Central memory CD8-positive, alpha-beta T cell (primary cell): ENCODE measurements around the gene AARS1.
"Not testable (repeated sequence)": the region's sequence is repeated elsewhere in the genome, so short reads cannot be mapped to it uniquely, and the experiment has no call there.

Experiments
- ATAC-seq: fragments of 150-1000 bp; cut with Tn5 transposase; replicated peaks from 2 replicates; pipeline ENCODE4 v1.10.0; 2022; ENCODE audit warnings: mild to moderate bottlenecking, moderate FRiP score, moderate number of reproducible peaks; ENCODE audit not compliant: poor library complexity, severe bottlenecking; ENCODE audit errors: extremely low read depth
- DNase-seq, 2 donors: peaks; one replicate each; pipeline ENCODE4 v3.0.0; 2021; ENCODE audit warnings: low spot score in 2 of 2
- H3K27ac Mint-ChIP-seq: one replicate; pipeline ENCODE4 v1.8.0; 2022; ENCODE audit warnings: low read depth, mild to moderate bottlenecking, moderate library complexity, mixed read lengths
- H3K27me3 Mint-ChIP-seq: one replicate; pipeline ENCODE4 v1.8.0; 2022; ENCODE audit warnings: mixed read lengths
- H3K36me3 Mint-ChIP-seq: one replicate; pipeline ENCODE4 v1.8.0; 2022; ENCODE audit warnings: mild to moderate bottlenecking, moderate library complexity, mixed read lengths; ENCODE audit not compliant: insufficient read depth
- H3K4me1 Mint-ChIP-seq: one replicate; pipeline ENCODE4 v1.8.0; 2022; ENCODE audit warnings: mixed read lengths
- H3K4me3 Mint-ChIP-seq: one replicate; pipeline ENCODE4 v1.8.0; 2022; ENCODE audit warnings: mild to moderate bottlenecking, moderate library complexity, mixed read lengths
- H3K9me3 Mint-ChIP-seq: one replicate; pipeline ENCODE4 v1.8.0; 2022; ENCODE audit warnings: mixed read lengths

The AARS1 gene

GRCh38 chr16:70249697-70250096 lies 39.6 kb downstream of the AARS1 start:
- not testable (repeated sequence) for DNase-seq, H3K27me3 Mint-ChIP-seq, H3K9me3 Mint-ChIP-seq, ATAC-seq, H3K4me1 Mint-ChIP-seq, H3K27ac Mint-ChIP-seq
- Mint-ChIP-seq H3K4me3 (peak overlapping the region; percentile 74), H3K36me3 (peaks cover 22% of the 10 kb centered on the region)

DNA sequence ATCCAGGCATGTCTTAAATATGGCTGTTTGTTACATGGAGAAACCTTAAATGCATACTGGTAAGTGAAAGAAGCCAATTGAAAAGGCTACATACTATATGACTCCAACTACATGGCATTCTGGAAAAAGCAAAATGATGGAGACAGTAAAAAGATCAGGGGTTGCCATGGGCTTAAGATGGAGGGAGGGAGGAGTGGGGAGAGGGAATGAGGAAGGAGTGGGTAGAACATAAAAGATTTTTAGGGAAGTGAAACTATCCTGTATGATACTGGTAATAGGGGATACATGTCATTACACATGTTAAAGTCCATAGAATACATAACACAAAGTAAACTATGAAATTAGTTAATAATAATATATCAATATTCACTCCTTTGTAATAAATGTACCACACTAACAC lies 50.5 kb downstream of the AARS1 start:
- Mint-ChIP-seq H3K27ac (peak overlapping the region; percentile 50), H3K36me3 (peaks cover 43% of the 10 kb centered on the region)
- ATAC-seq, H3K4me3 Mint-ChIP-seq, H3K4me1 Mint-ChIP-seq, H3K27me3 Mint-ChIP-seq, H3K9me3 Mint-ChIP-seq, DNase-seq: not testable (repeated sequence)

DNA sequence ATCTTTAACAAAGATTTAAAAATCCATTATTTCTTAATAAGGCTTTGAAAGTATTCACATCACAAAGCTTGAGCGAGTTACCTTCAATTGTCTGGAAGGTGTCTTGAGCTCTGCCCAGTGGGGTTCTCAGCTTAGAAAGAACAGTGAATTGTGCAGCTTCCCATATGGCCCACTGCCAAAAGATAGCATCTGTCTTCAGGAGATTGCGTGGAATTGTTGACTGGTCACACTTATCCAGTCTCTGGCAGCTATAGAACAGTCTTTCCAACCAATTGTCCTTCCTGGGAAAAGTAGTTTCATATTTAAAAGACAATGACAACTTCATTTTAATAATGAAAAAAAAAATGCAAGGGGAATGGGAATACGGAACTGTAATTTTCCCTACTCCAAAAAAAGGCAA lies 57.5 kb downstream of the AARS1 start:
- DNase-seq, H3K9me3 Mint-ChIP-seq, ATAC-seq, H3K27ac Mint-ChIP-seq, H3K4me1 Mint-ChIP-seq, H3K27me3 Mint-ChIP-seq, H3K4me3 Mint-ChIP-seq: not testable (repeated sequence)
- peaks cover 66% of the 10 kb centered on the region for H3K36me3 Mint-ChIP-seq

DNA sequence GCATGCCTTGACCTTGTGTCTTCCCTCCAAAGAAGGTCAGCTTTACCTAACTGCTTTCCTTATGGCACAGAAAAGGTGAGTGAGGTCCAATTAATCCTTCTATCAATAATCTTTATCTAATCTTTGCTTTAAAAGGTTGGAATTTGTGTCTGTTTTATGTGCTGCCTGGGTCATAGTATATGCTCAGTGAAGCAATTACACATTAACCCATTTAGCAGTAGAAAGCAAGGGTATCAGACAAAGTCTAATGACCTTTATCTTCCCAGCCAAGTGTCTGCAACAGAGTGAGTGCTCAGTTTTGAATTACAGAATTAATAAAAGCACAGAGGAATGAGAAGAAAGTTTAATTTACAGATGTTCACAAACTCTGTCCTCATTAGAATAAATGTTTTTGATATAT lies 63.3 kb downstream of the AARS1 start:
- H3K27ac Mint-ChIP-seq, H3K27me3 Mint-ChIP-seq, ATAC-seq, H3K9me3 Mint-ChIP-seq, DNase-seq, H3K4me3 Mint-ChIP-seq: not testable (repeated sequence)
- Mint-ChIP-seq H3K36me3 (peaks cover 43% of the 10 kb centered on the region), H3K4me1 (peaks cover 16% of the 10 kb centered on the region)

GRCh38 chr16:70225430-70225829 lies 63.9 kb downstream of the AARS1 start:
- Mint-ChIP-seq H3K4me1 (peaks cover 16% of the 10 kb centered on the region), H3K36me3 (peaks cover 41% of the 10 kb centered on the region)
- not testable (repeated sequence) for H3K4me3 Mint-ChIP-seq, H3K27me3 Mint-ChIP-seq, DNase-seq, ATAC-seq, H3K27ac Mint-ChIP-seq, H3K9me3 Mint-ChIP-seq

DNA sequence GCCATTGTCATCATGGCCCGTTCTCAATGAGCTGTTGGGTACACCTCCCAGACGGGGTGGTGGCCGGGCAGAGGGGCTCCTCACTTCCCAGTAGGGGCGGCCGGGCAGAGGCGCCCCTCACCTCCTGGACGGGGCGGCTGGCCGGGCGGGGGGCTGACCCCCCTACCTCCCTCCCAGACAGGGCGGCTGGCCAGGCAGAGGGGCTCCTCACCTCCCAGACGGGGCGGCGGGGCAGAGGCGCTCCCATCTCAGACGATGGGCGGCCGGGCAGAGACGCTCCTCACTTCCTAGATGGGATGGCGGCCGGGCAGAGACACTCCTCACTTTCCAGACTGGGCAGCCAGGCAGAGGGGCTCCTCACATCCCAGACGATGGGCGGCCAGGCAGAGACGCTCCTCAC lies 64.7 kb downstream of the AARS1 start:
- not testable (repeated sequence) for H3K4me3 Mint-ChIP-seq, DNase-seq, H3K27me3 Mint-ChIP-seq, ATAC-seq, H3K27ac Mint-ChIP-seq, H3K9me3 Mint-ChIP-seq
- H3K4me1 Mint-ChIP-seq = peaks cover 16% of the 10 kb centered on the region
- H3K36me3 Mint-ChIP-seq = peaks cover 46% of the 10 kb centered on the region

- H3K4me3 Mint-ChIP-seq, H3K9me3 Mint-ChIP-seq, H3K27me3 Mint-ChIP-seq: not testable (repeated sequence)
Measured at GRCh38 chr16:70223971-70224513, 65.3 kb downstream of the AARS1 start.

DNA sequence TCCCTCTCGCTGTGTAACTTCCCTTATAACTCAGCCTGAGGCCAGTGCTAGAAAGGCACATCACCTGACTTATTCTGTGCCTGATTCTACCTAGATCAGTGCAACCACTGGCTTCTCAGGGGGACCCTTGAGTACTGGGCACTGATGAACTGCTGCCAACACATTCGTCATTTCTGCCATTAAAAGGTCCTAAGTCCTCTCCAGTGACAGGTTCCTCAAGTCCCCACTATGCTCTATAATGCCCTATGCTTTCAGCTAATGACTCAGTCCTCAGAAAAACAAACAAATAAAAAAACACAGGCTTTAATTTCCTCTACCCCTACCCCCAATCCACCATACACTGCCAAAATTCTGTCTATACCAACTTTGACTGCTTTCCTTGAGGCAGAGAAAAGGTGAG lies 66.1 kb downstream of the AARS1 start:
- not testable (repeated sequence) for H3K4me3 Mint-ChIP-seq, H3K27me3 Mint-ChIP-seq, ATAC-seq, H3K9me3 Mint-ChIP-seq, DNase-seq
- H3K36me3 Mint-ChIP-seq = peaks cover 45% of the 10 kb centered on the region
- peak overlapping the region; percentile 66 for H3K27ac Mint-ChIP-seq
- peaks cover 16% of the 10 kb centered on the region for H3K4me1 Mint-ChIP-seq

More at GRCh38 chr16:70223971-70224513, 65.3 kb downstream of the AARS1 start:
- ATAC-seq, DNase-seq: not testable (repeated sequence)
- peaks cover 46% of the 10 kb centered on the region for H3K36me3 Mint-ChIP-seq
- H3K4me1 Mint-ChIP-seq = peaks cover 16% of the 10 kb centered on the region
- peak overlapping the region; percentile 66 for H3K27ac Mint-ChIP-seq

DNA sequence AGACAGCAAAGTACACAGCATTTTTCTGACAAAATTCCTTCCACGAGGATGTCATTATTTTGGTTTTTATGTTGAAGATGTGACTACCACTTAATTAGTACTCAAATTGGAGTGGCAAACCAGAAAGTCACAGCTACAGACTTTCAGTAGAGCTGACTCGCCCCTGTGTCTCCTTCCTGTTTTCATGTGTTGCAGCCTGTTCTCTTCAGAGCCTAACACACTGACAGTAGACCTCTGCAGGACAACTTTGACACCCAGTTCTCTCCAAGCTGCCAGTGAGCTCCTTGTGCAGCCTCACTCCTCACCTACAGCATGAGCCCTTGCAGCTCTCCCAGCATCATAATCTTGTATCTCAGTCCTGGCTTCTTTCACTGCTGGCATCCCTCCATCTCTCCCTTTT lies 66.7 kb downstream of the AARS1 start:
- peaks cover 16% of the 10 kb centered on the region for H3K4me1 Mint-ChIP-seq
- peaks cover 44% of the 10 kb centered on the region for H3K36me3 Mint-ChIP-seq
- H3K9me3 Mint-ChIP-seq, DNase-seq, H3K4me3 Mint-ChIP-seq, ATAC-seq, H3K27me3 Mint-ChIP-seq: not testable (repeated sequence)
- H3K27ac Mint-ChIP-seq = peak overlapping the region; percentile 66

DNA sequence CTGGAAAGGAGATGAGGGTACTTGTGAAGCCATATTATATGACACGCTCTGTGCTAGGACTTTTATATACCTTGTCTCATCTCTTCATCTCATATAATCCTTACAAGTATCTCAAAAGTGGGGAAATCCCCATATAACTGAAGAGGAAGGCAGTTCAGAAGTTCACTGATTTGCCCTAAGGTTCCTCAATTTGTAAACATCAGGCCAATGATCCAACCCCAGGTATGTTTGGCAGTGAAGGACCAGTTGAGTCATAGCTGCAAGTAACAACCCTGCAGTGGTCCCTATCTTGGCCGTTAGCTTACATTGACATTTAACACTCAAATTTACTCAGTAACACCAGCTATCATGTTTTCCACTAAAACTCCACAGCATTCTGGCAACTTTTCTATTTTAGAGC lies 70.7 kb downstream of the AARS1 start:
- not testable (repeated sequence) for DNase-seq, ATAC-seq, H3K4me3 Mint-ChIP-seq, H3K27me3 Mint-ChIP-seq, H3K27ac Mint-ChIP-seq, H3K9me3 Mint-ChIP-seq
- Mint-ChIP-seq H3K36me3 (peaks cover 37% of the 10 kb centered on the region), H3K4me1 (peaks cover 11% of the 10 kb centered on the region)

GRCh38 chr16:70206382-70206781 lies 82.9 kb downstream of the AARS1 start:
- H3K9me3 Mint-ChIP-seq, H3K4me3 Mint-ChIP-seq, H3K4me1 Mint-ChIP-seq, DNase-seq, H3K27ac Mint-ChIP-seq, H3K27me3 Mint-ChIP-seq, ATAC-seq: not testable (repeated sequence)
- peaks cover 10% of the 10 kb centered on the region for H3K36me3 Mint-ChIP-seq

DNA sequence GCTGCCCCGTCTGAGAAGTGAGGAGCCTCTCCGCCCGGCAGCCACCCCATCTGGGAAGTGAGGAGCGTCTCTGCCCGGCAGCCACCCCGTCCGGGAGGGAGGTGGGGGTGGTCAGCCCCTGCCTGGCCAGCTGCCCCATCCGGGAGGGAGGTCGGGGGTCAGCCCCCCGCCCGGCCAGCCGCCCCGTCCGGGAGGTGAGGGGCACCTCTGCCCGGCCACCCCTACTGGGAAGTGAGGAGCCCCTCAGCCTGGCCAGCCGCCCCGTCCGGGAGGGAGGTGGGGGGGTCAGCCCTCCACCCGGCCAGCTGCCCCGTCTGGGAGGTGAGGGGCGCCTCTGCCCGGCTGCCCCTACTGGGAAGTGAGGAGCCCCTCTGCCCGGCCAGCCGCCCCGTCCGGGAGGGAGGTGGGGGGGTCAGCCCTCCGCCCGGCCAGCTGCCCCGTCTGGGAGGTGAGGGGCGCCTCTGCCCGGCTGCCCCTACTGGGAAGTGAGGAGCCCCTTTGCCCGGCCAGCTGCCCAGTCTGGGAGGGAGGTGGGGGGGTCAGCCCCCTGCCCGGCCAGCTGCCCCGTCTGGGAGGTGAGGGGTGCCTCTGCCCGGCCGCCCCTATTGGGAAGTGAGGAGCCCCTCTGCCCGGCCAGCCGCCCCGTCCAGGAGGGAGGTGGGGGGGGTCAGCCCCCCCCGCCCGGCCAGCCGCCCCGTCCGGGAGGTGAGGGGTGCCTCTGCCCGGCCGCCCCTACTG lies 84.5 kb downstream of the AARS1 start:
- not testable (repeated sequence) for DNase-seq, H3K27me3 Mint-ChIP-seq, H3K27ac Mint-ChIP-seq, H3K4me1 Mint-ChIP-seq, H3K9me3 Mint-ChIP-seq, ATAC-seq, H3K36me3 Mint-ChIP-seq, H3K4me3 Mint-ChIP-seq

GRCh38 chr16:70204010-70204409 lies 85.3 kb downstream of the AARS1 start:
- not testable (repeated sequence) for DNase-seq, H3K36me3 Mint-ChIP-seq, H3K4me1 Mint-ChIP-seq, H3K27ac Mint-ChIP-seq, H3K4me3 Mint-ChIP-seq, ATAC-seq, H3K9me3 Mint-ChIP-seq, H3K27me3 Mint-ChIP-seq
